Astrocyte of the spinal cord (primary cell): ENCODE results near the gene CLEC2D.
"Not testable (repeated sequence)": the region's sequence is repeated elsewhere in the genome, so short reads cannot be mapped to it uniquely, and the experiment has no call there.

Source experiments
- DNase-seq: peaks from one replicate; pipeline ENCODE4 v3.0.0; 2011; ENCODE audit warnings: low read depth, low spot score
- H3K4me3 ChIP-seq: 2 replicates; pipeline ENCODE4 v1.5.1; 2011; ENCODE audit warnings: low read depth, mild to moderate bottlenecking, low read length, moderate library complexity
- CTCF ChIP-seq: IDR thresholded peaks from 2 replicates; pipeline ENCODE4 v1.5.1; 2012; ENCODE audit warnings: low read depth, mild to moderate bottlenecking, low read length, inconsistent platforms
- in situ Hi-C: cut with HindIII; loops from 2 replicates; pipeline ENCODE4 v1.10.0; 2017; ENCODE audit warnings: low sequenced_read_pairs

The CLEC2D gene

GRCh38 chr12:9692909-9693308 is 23.4 kb downstream of the CLEC2D start:
- H3K4me3 ChIP-seq = no peak overlapping the region
- in situ Hi-C loops = no loop called here
- DNase-seq = no peak
- TF ChIP-seq CTCF = no peak

DNA sequence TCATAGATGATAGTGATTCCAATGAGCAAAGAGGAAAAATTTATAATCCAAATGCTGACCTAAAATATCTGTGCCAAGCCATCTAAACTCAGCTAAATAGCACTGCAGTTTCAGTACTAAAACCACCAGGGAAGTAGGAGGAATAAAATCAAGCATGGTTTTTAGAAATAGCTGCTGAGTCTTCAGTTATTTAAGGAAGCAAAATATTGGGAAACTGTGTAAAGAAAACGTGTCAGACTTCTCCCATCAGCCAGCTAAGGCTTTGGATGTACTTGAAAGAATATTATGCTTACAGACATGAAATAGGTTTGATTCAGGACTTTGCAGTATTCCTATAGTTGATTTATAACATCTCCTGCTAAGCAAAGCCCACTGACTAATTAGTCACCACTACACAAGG is 24.7 kb downstream of the CLEC2D start:
- in situ Hi-C loops = no loop called here
- H3K4me3 ChIP-seq = no peak overlapping the region
- no peak for DNase-seq
- TF ChIP-seq CTCF = no peak

GRCh38 chr12:9695150-9695549 is 25.6 kb downstream of the CLEC2D start:
- DNase-seq, H3K4me3 ChIP-seq, in situ Hi-C loops: not testable (repeated sequence)

DNA sequence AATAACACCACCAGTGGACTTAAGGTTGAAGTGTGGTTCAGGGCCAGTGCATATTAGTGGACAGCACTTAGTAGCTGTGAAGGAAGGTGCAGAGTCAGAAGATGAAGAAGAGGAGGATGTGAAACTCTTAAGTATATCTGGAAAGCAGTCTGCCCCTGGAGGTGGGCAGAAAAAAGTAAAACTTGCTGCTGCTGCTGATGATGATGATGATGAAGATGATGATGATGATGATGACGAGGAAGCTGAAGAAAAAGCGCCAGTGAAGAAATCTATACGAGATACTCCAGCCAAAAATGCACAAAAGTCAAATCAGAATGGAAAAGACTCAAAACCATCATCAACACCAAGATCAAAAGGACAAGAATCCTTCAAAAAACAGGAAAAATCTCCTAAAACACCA is 26.1 kb downstream of the CLEC2D start:
- DNase-seq, in situ Hi-C loops, H3K4me3 ChIP-seq: not testable (repeated sequence)

- DNase-seq = no peak
- no peak for TF ChIP-seq CTCF
- H3K4me3 ChIP-seq = no peak overlapping the region
- in situ Hi-C loops = no loop called here
These were observed 28.1 kb downstream of the CLEC2D start for GRCh38 chr12:9697619-9698018.

- H3K4me3 ChIP-seq = no peak overlapping the region
- no peak for TF ChIP-seq CTCF
- in situ Hi-C loops = no loop called here
- no peak for DNase-seq
These were observed 29.2 kb downstream of the CLEC2D start for GRCh38 chr12:9698681-9699080.

GRCh38 chr12:9699269-9699897 is 29.9 kb downstream of the CLEC2D start:
- DNase-seq = no peak
- H3K4me3 ChIP-seq = no peak overlapping the region
- in situ Hi-C loops = no loop called here
- TF ChIP-seq CTCF = no peak
